BE2C (cell line): ENCODE measurements around the gene CIZ1.

Source experiments
- DNase-seq: peaks from one replicate; pipeline ENCODE4 v3.0.0-alpha.2; 2020
- H3K27me3 ChIP-seq: fragments of 250-450 bp; sonication (Bioruptor Pico); 2 replicates; pipeline ENCODE4 v1.5.1; 2020; ENCODE audit warnings: mild to moderate bottlenecking
- H3K36me3 ChIP-seq: fragments of 250-450 bp; sonication (Bioruptor Pico); 2 replicates; pipeline ENCODE4 v1.5.1; 2020; ENCODE audit warnings: mild to moderate bottlenecking
- H3K4me1 ChIP-seq: fragments of 250-450 bp; sonication (Bioruptor Pico); 2 replicates; pipeline ENCODE4 v1.5.1; 2020
- H3K4me3 ChIP-seq: 2 replicates; pipeline ENCODE4 v1.5.1; 2011; ENCODE audit warnings: low read depth, low read length
- H3K9me3 ChIP-seq: fragments of 250-450 bp; sonication (Bioruptor Pico); 2 replicates; pipeline ENCODE4 v1.5.1; 2020
- CTCF ChIP-seq: IDR thresholded peaks from 2 replicates; pipeline ENCODE4 v1.5.1; 2012; ENCODE audit warnings: mild to moderate bottlenecking, low read depth, low read length

Gene CIZ1

DNA sequence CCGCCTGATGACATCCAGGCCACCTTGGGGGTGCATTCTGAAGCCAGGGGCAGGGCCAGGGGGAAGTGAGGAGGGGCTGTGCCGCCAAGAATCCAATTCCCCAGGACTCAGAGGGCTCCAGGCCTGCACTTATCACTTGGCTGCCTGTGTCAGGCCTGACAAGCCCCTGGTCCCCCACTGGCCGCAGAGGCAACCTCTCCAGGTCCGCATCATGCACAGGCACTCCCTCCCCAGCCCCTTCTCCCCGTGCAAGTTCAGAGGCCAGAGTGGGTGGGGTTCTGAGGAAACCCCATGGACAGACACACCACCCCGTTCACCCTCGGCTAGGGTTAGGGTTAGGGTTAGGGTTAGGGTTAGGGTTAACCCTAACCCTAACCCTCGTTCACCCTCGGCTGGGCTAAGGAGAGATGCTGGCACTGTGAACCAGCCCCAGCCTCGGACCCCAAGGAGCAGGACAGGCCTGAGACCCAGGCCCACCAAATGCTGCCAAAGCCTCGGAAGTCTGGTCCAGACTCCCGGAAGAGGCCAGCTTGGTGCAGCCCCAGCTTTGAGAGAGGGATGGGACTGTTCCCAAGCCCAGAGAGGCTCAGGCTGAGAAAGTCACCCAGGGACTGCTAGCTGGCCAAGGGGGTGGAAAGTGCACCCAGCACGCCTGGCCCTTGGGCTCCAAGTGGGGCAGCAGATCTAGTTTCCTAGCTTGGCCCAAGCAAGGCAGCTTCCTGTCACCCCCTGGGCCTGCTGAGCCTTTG is 37.3 kb downstream of the CIZ1 start:
- no peaks in the 10 kb centered on the region for H3K36me3 ChIP-seq
- no peaks in the 10 kb centered on the region for H3K9me3 ChIP-seq
- no peaks in the 10 kb centered on the region for H3K27me3 ChIP-seq
- peak; percentile 6 for DNase-seq
- H3K4me3 ChIP-seq, result no peak overlapping the region
- no peak for TF ChIP-seq CTCF
- H3K4me1 ChIP-seq, result no peaks in the 10 kb centered on the region

- H3K4me3 ChIP-seq, result no peak overlapping the region
- H3K36me3 ChIP-seq, result no peaks in the 10 kb centered on the region
- peak; percentile 12 for DNase-seq
- H3K4me1 ChIP-seq, result no peaks in the 10 kb centered on the region
- no peaks in the 10 kb centered on the region for H3K27me3 ChIP-seq
- TF ChIP-seq CTCF, result no peak
- no peaks in the 10 kb centered on the region for H3K9me3 ChIP-seq
These were observed 38.1 kb downstream of the CIZ1 start for GRCh38 chr9:128153060-128153946.

DNA sequence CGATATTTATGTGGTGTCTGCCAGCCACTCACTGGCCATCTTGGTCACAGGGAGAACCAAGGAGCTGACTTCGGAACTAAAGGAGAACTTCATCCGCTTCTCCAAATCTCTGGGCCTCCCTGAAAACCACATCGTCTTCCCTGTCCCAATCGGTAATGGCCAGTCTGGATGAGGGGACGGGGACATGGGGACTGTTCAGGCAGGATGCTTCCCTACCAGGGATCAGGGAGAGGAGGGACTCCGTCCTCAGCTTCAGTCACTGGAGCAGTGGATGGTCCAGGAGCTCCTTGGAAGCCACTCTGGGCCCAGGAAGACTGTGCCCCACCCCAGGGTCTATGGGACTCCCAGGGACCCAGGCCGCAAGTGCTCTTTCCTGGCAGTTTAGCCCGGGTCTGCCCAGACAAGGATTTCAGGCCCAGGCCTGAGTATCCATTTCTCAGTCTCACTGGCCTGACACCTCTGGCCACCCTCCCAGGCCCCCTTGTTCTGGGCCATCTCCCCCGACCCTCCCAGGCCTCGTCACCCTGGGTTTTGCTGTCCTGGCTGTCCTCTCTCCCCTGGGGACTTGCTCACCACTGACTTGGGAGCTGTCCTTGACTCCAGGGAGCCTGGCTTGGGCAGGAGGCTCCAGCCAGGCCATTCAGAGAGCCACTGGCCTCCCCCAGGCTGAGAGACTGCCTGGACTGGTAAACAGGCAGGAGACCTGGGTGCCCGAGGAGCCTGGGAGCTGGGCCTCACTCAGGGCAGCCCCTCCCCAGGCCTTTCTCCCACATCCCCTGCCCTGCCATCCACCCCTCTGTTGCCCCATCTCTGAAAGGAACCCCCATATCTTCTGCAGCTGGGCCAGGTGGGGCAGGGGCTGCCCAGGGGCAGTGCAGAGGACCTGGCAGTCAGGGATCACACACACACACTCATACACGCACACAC is 39.0 kb downstream of the CIZ1 start:
- no peak for TF ChIP-seq CTCF
- Histone ChIP-seq H3K27me3 (no peaks in the 10 kb centered on the region), H3K36me3 (no peaks in the 10 kb centered on the region), H3K4me1 (no peaks in the 10 kb centered on the region), H3K9me3 (no peaks in the 10 kb centered on the region), H3K4me3 (no peak overlapping the region)
- peak; percentile 7 for DNase-seq

- Histone ChIP-seq H3K9me3 (no peaks in the 10 kb centered on the region), H3K4me1 (no peaks in the 10 kb centered on the region), H3K4me3 (no peak overlapping the region), H3K27me3 (no peaks in the 10 kb centered on the region), H3K36me3 (no peaks in the 10 kb centered on the region)
- DNase-seq, result peak; percentile 4
- TF ChIP-seq CTCF, result no peak
These were observed 39.9 kb downstream of the CIZ1 start for GRCh38 chr9:128151309-128152132.

DNA sequence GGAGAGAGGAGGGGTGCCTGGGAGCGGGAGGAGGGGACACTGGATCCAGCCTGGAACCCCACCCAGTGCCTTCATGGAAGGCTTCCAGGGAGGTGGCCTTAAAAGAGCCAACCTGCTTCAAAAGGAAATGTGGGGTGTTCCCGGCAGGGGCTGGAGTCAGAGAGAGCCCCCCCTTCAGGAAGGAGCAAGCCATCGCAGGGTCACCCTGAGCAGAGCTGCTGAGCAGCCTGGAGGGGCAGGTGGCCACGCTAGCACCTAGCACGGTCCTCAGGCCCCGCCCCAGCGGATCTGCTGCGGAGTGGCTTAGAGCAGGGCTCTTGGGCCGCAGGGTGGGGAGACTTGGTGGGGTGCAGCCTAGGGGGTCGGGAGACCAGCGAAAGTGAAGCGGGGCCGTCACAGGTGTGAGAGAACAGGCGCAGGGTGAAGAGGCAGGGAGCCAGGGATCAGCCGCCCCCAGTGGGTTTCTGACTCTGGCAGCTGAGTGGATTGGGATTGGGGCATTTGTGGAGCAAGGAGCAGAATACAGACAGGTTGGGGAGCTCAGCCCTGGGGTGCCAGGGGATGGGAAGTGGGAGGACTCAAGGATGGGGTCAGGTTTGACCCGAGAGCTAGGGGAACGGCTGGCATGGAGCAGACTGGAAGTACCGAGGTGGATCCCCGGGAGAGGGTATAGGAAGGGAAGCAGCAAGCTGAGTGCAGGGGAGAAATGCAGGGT is 40.6 kb downstream of the CIZ1 start:
- Histone ChIP-seq H3K4me1 (no peaks in the 10 kb centered on the region), H3K27me3 (no peaks in the 10 kb centered on the region), H3K36me3 (no peaks in the 10 kb centered on the region), H3K9me3 (no peaks in the 10 kb centered on the region), H3K4me3 (no peak overlapping the region)
- DNase-seq, result no peak
- peak; percentile 35 for TF ChIP-seq CTCF
